Motor neuron (in vitro differentiated cells): ENCODE data around the gene THAP12. TPM values are rescaled to one million over a fixed set of nuclear protein-coding genes. Genes with fewer than 3 reads are reported as not detected.
A peak's percentile ranks its signal among the peaks of the same experiment; 100 is the strongest.

Experiments
- ATAC-seq, 8 experiments: fragments of 200-7000 bp; cut with Tn5 transposase; replicated peaks in 6 of 8; 2 replicates each; pipeline ENCODE4 v1.8.0; 2021; ENCODE audit warnings: mild to moderate bottlenecking in 8 of 8, moderate library complexity in 8 of 8
- H3K27ac ChIP-seq, 2 donors: fragments of 250-450 bp; sonication (Bioruptor Pico); 2 replicates each; pipeline ENCODE4 v1.9.0; 2021; ENCODE audit warnings: antibody characterized with exemption in 2 of 2, mild to moderate bottlenecking in 2 of 2, moderate library complexity in 1 of 2
- H3K4me1 ChIP-seq, 2 donors: fragments of 250-450 bp; sonication (Bioruptor Pico); replicated peaks in 1 of 2; 2 replicates each; pipeline ENCODE4 v1.6.1; 2021; ENCODE audit warnings: antibody characterized with exemption in 2 of 2, mild to moderate bottlenecking in 2 of 2, moderate library complexity in 1 of 2
- H3K4me3 ChIP-seq, 5 donors: fragments of 250-450 bp; sonication (Bioruptor Pico); 2 replicates each; pipeline ENCODE4 v1.9.0; 2021; ENCODE audit warnings: antibody characterized with exemption in 5 of 5, mild to moderate bottlenecking in 5 of 5, moderate library complexity in 4 of 5
- WGBS, 10 experiments: fragments of 450-650 bp; shearing (Covaris generic); methylation state at CpG; one replicate each; pipeline ENCODE4 v1.0.0; 2022; 5-methylcytosine and 5-hydroxymethylcytosine counted together
- in situ Hi-C, 9 experiments: fragments of 400-800 bp; cut with MboI; loops; one replicate each; pipeline ENCODE4 v1.15.0; 2021; ENCODE audit warnings: low sequenced_read_pairs in 9 of 9, low pct_unique_long_range_greater_than_20kb in 2 of 9; ENCODE audit not compliant: unreplicated experiment in 9 of 9
- total RNA-seq, 8 experiments: library from RNA; unstranded; fragments of 300-600 nt; gene quantifications; 2 replicates each; pipeline versions ENCODE4 v1.2.3 to v1.2.4, GENCODE V29; 2022

The THAP12 gene
- total RNA-seq, 8 experiments from 2014 or later = 23.0 to 71.2 (median 47.5) TPM

DNA sequence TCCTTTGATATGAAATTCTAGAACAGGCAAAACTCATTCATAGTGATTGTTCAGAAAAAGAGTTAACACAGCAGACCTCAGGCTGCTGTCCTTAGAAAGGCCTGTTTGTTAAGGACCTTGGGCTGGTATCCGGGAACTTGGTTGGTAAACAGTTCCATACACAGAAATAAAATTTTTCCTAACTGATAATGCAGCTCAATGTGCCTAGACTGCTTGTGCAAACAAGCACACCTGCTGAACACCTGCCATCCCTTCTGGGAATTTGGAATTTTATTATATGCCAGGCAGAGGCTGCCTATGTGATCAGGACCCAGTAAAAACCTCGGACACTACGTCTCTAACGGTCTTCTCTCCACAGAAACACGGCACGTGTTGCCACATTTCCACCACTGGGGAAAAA, 11.5 kb downstream of the THAP12 start:
- in situ Hi-C loops = no loop called here
- Histone ChIP-seq H3K27ac (no peak overlapping the region), H3K4me3 (no peak overlapping the region), H3K4me1 (no peaks in the 10 kb centered on the region)
- ATAC-seq = no peak
- WGBS, 10 experiments = 80 to 100% (median 83%) methylated on average over 1 to 6 of the region's 6 CpGs; no CpG with 5 or more reads in 3 of the 10 experiments

DNA sequence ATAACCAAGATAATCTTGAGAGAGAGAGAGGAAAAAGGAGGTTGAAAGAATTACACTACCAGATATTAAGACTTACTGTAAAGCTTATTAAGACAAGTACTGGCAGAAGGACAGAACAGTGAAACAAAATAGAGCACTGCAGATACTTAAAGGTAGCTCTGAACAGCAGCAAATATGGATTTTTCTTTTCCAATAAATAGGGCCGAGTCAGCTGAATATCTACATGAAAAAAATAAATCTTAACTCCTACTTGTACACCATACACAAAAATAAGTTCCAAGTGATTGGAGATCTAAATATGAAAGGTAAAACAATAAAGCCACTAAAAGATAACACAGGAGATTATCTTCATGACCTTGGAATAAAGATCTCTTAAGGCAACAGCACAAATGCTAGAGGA, 12.4 kb downstream of the THAP12 start:
- Histone ChIP-seq H3K4me1 (no peaks in the 10 kb centered on the region), H3K27ac (no peak overlapping the region), H3K4me3 (no peak overlapping the region)
- in situ Hi-C loops = no loop called here
- WGBS, 10 experiments = 0 to 100% (median 85%) methylated on average over 1 of the region's 1 CpG
- ATAC-seq = no peak

DNA sequence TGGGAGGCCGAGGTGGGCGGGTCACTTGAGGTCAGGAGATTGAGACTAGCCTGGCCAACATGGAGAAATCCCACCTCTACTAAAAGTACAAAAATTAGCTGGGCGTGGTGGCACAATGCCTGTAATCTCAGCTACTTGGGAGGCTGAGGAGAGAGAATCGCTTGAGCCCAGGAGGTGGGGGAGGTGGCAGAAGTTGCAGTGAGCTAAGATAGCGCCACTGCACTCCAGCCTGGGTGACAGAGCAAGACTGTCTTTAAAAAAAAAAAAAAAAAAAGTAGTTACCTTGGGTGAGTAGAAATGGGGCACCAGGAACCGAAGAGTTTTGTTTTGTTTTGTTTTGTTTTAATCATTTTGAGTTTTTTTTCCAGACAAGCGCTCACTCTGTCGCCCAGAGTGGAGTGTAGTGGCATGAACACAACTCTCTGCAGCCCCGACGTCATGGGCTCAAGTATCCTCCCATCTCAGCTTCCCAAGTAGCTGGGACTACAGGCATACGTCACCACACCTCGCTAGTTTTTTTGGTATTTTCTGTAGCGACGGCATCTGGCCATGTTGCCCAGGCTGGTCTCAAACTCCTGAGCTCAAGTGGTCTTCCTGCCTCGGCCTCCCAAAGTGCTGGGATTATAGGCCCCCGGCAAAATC, 15.8 kb downstream of the THAP12 start:
- WGBS, 10 experiments = 71 to 98% (median 93%) methylated on average over 2 to 13 of the region's 16 CpGs; no CpG with 5 or more reads in 2 of the 10 experiments
- Histone ChIP-seq H3K4me1 (no peaks in the 10 kb centered on the region), H3K4me3 (no peak overlapping the region), H3K27ac (no peak overlapping the region)
- no peak for ATAC-seq
- in situ Hi-C loops = no loop called here

DNA sequence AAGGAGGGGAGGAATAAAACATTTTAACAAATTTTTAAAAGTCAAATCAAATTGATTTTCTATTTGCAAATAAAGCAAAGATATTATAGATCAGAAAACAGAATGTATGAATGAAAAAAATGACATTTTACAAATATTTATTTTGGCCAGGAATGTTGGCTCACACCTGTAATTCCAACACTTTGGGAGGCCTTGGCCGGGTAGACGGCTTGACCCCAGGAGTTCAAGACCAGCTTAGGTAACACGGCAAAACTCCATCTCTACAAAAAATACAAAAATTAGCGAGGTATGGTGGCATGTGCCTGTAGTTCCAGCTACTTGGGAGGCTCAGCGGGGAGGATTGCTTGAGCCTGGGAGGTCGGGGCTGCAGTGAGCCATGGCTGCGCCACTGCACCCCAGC, 18.2 kb downstream of the THAP12 start:
- Histone ChIP-seq H3K4me1 (no peaks in the 10 kb centered on the region), H3K27ac (no peak overlapping the region), H3K4me3 (no peak overlapping the region)
- 91 to 100% (median 96%) methylated on average over 2 to 7 of the region's 7 CpGs for WGBS, 10 experiments
- ATAC-seq = no peak
- in situ Hi-C loops = no loop called here

DNA sequence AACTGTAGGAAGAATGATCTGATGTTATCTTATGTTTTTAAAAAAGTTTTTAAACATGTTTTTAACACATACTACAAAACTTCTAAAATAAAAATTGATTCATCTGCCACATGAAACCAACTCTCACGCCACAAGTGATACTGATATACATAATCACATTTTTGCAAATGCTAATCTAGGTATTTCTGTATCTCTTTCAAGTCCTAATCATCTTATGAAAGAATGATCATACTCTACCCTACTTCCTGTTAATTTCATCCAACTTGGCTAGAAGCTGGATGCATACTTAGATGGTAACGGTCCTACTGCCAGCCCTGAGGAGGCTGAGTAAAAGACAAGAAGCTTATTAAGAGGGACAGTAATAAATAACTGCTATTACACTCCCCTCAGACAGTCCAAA, 19.2 kb downstream of the THAP12 start:
- WGBS, 10 experiments = 0 to 100% (median 88%) methylated on average over 1 to 2 of the region's 2 CpGs; no CpG with 5 or more reads in 1 of the 10 experiments

DNA sequence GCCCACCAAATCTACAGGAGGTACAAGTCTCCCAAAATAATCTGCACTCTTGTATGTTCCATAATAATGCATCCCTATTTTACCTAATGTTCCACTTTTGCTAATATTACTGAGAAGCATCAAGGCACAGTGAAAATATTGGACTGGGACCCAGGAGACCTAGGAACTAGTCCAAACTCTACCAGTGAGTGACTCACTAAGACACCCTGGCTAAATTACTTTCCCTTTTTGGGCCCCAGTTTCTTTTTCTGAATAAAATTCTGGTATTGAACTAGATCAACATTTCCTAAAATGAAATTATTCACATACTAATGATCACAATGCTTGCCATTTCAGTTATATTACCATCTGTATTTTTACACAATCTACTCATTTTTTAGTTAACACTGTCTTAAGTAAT, 19.6 kb downstream of the THAP12 start:
- H3K27ac ChIP-seq = no peak overlapping the region
- no peak overlapping the region for H3K4me3 ChIP-seq
- peak in 3 of 8 experiments; percentile 15 to 52 (median 50) for ATAC-seq
- in situ Hi-C loops = no loop called here
- no peaks in the 10 kb centered on the region for H3K4me1 ChIP-seq

More for the DNA sequence above, 19.2 kb downstream of the THAP12 start:
- ATAC-seq = peak in 3 of 8 experiments; percentile 67 to 89 (median 83)
- no peak overlapping the region for H3K4me3 ChIP-seq
- in situ Hi-C loops = no loop called here
- H3K4me1 ChIP-seq = no peaks in the 10 kb centered on the region
- H3K27ac ChIP-seq = no peak overlapping the region

DNA sequence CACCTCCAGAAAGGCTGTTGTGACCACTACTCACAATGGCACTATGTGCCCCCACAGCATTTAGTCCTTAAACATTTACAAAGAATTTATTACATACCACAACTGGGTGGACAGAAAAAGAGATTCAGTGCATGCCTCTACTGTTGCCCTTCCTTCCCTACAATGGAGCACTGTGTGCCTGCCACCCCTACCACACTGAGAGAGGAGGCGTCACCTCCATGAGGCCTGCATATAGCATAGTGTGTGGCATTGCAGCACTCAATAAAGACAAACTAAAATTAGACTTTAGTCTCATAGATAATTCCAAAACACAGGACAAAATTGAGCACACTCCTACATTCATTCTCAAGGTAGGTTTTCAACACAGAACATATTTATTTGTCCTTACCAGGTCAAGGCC, 25.8 kb downstream of the THAP12 start:
- Histone ChIP-seq H3K27ac (no peak overlapping the region), H3K4me1 (no peaks in the 10 kb centered on the region), H3K4me3 (no peak overlapping the region)
- no peak for ATAC-seq
- WGBS, 10 experiments = 86 to 100% (median 100%) methylated on average over 1 of the region's 1 CpG; no CpG with 5 or more reads in 5 of the 10 experiments
- in situ Hi-C loops = no loop called here

DNA sequence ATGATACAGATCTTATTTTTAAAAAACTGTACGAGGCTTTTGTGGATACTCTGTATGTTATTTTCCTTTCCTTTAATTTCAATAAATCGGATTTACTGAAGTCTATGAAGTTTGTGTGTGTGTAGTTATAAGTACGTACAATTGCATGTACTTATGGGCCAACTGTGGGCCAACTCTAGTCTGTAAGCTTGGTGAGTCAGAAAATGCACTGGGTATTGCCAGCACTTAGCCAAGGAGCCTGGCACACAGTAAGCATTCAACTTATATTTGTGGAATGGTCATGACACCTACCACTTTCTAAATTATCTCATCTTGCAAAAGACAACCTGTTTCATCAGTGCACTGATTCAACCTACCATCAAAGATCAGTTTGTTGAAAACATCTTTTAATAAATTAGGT, 32.6 kb downstream of the THAP12 start:
- no peaks in the 10 kb centered on the region for H3K4me1 ChIP-seq
- no peak for ATAC-seq
- no peak overlapping the region for H3K4me3 ChIP-seq
- H3K27ac ChIP-seq = no peak overlapping the region
- in situ Hi-C loops = no loop called here
- 90 to 100% (median 100%) methylated on average over 1 to 3 of the region's 3 CpGs; no CpG with 5 or more reads in 3 of the 10 experiments for WGBS, 10 experiments

DNA sequence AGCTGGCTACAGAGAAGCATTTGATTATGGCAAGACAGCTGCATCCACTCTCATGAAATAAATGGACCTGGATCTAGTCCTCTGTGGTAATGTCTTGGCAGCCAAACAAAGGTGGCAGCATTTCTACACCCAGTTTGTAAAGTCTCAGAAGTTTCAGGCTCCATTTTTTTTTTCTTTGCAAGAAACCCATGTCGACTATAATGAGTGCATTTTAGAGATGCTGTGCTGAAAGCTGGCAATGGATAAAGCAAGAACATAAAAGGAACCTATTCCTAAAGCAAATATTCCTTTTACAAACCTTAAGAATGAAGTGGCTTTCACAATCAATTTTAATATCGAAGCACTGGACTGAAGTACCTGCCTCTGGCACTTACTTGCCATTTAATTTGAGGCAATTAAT, 33.5 kb downstream of the THAP12 start:
- Histone ChIP-seq H3K27ac (no peak overlapping the region), H3K4me3 (no peak overlapping the region), H3K4me1 (no peaks in the 10 kb centered on the region)
- in situ Hi-C loops = no loop called here
- 31 to 94% (median 74%) methylated on average over 1 to 2 of the region's 2 CpGs; no CpG with 5 or more reads in 2 of the 10 experiments for WGBS, 10 experiments
- ATAC-seq = peak in 1 of 8 experiments; percentile 39

DNA sequence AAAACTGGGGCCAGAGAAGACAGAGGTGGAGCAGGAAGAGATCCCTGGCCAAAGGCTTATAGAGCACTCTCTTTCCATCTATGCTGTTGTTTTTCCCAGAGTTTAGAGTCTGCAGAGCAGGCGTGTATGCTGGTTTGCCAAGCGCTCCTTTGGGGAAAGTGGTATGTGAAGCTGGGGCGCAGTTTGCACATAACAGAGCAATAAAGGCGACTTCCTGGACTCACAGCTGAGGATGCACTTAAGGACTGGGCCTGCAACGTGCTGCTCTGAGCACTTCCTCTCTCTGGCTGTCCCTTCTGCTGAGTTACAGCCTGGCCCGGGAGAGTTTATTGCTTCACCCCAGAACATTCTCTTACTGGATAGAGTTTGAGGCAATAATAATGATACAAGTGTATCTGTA, 41.7 kb downstream of the THAP12 start:
- in situ Hi-C loops = no loop called here
- WGBS, 10 experiments = 13 to 100% (median 70%) methylated on average over 1 to 6 of the region's 6 CpGs; no CpG with 5 or more reads in 2 of the 10 experiments

DNA sequence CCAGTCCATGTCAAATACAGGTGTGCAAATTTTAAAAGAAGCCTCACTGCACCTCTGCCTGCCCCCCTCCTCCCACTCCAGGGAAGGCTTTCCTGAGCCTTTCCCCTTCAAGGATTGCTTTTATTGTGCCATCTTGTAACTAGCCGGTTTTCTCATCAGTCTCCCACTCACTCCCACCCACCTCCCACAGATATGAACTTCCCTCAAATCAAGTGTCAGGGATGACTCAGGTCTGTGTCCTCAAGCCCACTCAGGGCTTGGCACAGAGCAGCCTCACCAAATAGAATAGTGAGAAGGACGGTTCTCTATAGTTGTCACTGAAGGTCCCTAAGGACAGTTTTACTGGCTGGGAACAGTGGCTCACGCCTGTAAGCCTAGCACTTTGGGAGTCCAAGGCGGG, 43.0 kb downstream of the THAP12 start:
- WGBS, 10 experiments = 75 to 100% (median 82%) methylated on average over 1 to 3 of the region's 4 CpGs; no CpG with 5 or more reads in 6 of the 10 experiments
- Histone ChIP-seq H3K4me1 (no peaks in the 10 kb centered on the region), H3K27ac (no peak overlapping the region), H3K4me3 (no peak overlapping the region)
- ATAC-seq = no peak
- in situ Hi-C loops = no loop called here

More for the DNA sequence above, 41.7 kb downstream of the THAP12 start:
- H3K4me1 ChIP-seq = no peaks in the 10 kb centered on the region
- no peak overlapping the region for H3K27ac ChIP-seq
- ATAC-seq = peak in 1 of 8 experiments; percentile 28
- H3K4me3 ChIP-seq = no peak overlapping the region

DNA sequence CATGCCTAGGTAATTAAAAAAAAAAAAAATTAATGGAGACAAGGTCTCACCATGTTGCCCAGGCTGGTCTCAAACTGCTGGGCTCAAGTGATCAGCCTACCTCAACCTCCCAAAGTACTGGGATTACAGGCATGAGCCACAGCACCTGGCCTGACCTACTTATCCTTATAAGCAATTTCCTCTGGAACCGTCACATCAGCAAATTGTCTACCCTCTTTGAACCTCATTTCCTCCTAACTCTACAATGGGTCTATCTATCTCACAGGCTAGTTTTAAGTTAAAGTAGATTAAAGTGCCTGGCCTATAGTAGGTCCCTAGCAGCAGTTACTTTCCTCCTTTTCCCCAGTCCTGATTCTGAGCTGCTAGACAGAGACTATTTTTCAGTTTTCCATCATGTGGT, 43.5 kb downstream of the THAP12 start:
- no peak overlapping the region for H3K4me3 ChIP-seq
- no peaks in the 10 kb centered on the region for H3K4me1 ChIP-seq
- in situ Hi-C loops = no loop called here
- WGBS, 10 experiments = 100% methylated on average over 1 of the region's 1 CpG; no CpG with 5 or more reads in 6 of the 10 experiments
- no peak for ATAC-seq
- H3K27ac ChIP-seq = no peak overlapping the region

DNA sequence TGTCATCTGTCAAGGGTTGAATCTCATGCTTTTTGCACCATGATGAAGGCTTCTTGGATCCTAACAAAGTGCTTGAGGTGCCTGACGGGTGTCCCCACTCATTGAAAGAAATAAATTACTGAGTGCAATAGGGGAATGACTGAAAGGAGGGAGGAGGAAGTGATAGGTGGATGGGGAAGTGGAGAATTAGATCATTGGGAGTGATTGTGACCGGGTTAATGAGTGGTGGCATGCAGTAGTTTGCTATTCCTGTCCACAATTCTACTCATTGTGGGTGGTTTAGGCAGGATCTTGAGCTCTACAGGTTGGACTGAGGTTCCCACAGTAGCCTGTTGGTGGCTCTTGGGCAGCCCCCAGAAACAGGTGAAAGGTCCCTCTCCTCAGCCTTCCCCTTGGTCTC, 44.3 kb downstream of the THAP12 start:
- 17 to 100% (median 40%) methylated on average over 1 to 2 of the region's 2 CpGs; no CpG with 5 or more reads in 3 of the 10 experiments for WGBS, 10 experiments

DNA sequence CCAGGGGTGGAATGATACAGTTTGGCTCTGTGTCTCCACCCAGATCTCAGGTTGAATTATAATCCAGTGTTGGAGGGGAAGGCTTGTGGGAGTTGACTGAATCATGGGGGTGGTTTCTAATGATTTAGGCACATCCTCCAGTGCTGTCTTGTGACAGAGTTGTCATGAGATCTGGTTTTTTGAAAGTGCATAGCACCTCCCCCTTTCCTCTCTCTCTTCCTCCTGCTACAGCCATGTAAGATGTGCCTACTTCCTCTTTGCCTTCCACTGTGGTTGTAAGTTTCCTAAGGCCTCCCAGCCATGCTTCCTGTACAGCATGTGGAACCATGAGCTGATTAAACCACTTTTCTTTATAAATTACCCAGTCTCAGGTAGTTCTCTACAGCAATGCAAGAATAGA, 45.1 kb downstream of the THAP12 start:
- no peak for ATAC-seq
- Histone ChIP-seq H3K4me1 (no peaks in the 10 kb centered on the region), H3K4me3 (no peak overlapping the region), H3K27ac (no peak overlapping the region)
- in situ Hi-C loops = no loop called here

More for the DNA sequence above, 44.3 kb downstream of the THAP12 start:
- Histone ChIP-seq H3K27ac (no peak overlapping the region), H3K4me3 (no peak overlapping the region), H3K4me1 (no peaks in the 10 kb centered on the region)
- in situ Hi-C loops = no loop called here
- ATAC-seq = no peak
